PFSK-1 (cell line): ENCODE measurements around the gene TMEM255A.

ENCODE experiments used
- FOXP2 ChIP-seq: optimal IDR thresholded peaks from 2 replicates; pipeline ENCODE3; 2011; ENCODE audit warnings: borderline replicate concordance, control low read depth, inconsistent platforms; ENCODE audit not compliant: insufficient read depth; ENCODE audit errors: extremely low read length, extremely low read depth
- POLR2AphosphoS5 ChIP-seq: IDR thresholded peaks from 2 replicates; pipeline ENCODE4 v1.6.1; 2012; ENCODE audit warnings: low read depth, mild to moderate bottlenecking, control low read depth, low read length, moderate library complexity
- REST ChIP-seq, 2 experiments: IDR thresholded peaks; 2 replicates each; pipeline versions ENCODE4 v1.6.1 to v1.8.0; 2011 to 2012; ENCODE audit warnings: low read depth in 2 of 2, low read length in 2 of 2, control low read depth in 1 of 2, inconsistent platforms in 1 of 2, mild to moderate bottlenecking in 1 of 2, moderate library complexity in 1 of 2; ENCODE audit not compliant: insufficient read depth in 1 of 2
- SIN3A ChIP-seq: IDR thresholded peaks from 2 replicates; pipeline ENCODE4 v1.6.1; 2012; ENCODE audit warnings: mild to moderate bottlenecking, low read length, moderate library complexity, borderline replicate concordance; ENCODE audit not compliant: insufficient read depth
- TAF1 ChIP-seq: IDR thresholded peaks from 2 replicates; pipeline ENCODE4 v1.6.1; 2012; ENCODE audit warnings: low read length, control low read depth, borderline replicate concordance; ENCODE audit not compliant: insufficient read depth

- TF ChIP-seq SIN3A: no peak
- no peak for TF ChIP-seq REST (IDR thresholded peaks at IDR 0.05; ENCODE audit: insufficient read depth in 1 of 2, low read depth in 2 of 2, low read length in 2 of 2)
- no peak for TF ChIP-seq POLR2AphosphoS5
- no peak for TF ChIP-seq TAF1
- no peak for TF ChIP-seq FOXP2
Observed at GRCh38 chrX:120301497-120301896, 9.8 kb downstream of the TMEM255A start.
